Measurements from ENCODE around the gene KPTN. TPM values are rescaled to one million over a fixed set of nuclear protein-coding genes. Genes with fewer than 3 reads are reported as not detected.

Gene KPTN
- total RNA-seq, 1 donor from 2014 or later, result 2.1 TPM

- Histone ChIP-seq H3K9ac (ENCODE audit: low read depth in 1 of 3, low read length in 3 of 3) (peak overlapping the region in 2 of 3 donors; percentile 16 to 23), H3K4me1 (ENCODE audit: control insufficient read depth in 3 of 3, insufficient read depth in 3 of 3, low read length in 3 of 3) (peaks cover 15 to 20% (median 18%) of the 10 kb centered on the region in 3 donors), H3K27me3 (ENCODE audit: control insufficient read depth in 3 of 3, insufficient read depth in 3 of 3, low read length in 3 of 3) (peaks cover 45 to 95% (median 67%) of the 10 kb centered on the region in 3 donors)
Measured at GRCh38 chr19:47430041-47430802, 53.8 kb downstream of the KPTN start.

GRCh38 chr19:47429140-47429793 is 54.8 kb downstream of the KPTN start:
- Histone ChIP-seq H3K4me1 (ENCODE audit: control insufficient read depth in 3 of 3, insufficient read depth in 3 of 3, low read length in 3 of 3) (peaks cover 15 to 20% (median 18%) of the 10 kb centered on the region in 3 donors), H3K27ac (ENCODE audit: low read depth, low read length) (no peak overlapping the region), H3K27me3 (ENCODE audit: control insufficient read depth in 3 of 3, insufficient read depth in 3 of 3, low read length in 3 of 3) (peaks cover 49 to 91% (median 73%) of the 10 kb centered on the region in 3 donors)

More at GRCh38 chr19:47430041-47430802, 53.8 kb downstream of the KPTN start:
- H3K4me3 ChIP-seq (ENCODE audit: low read length in 3 of 3), result peak overlapping the region in 2 of 3 donors; percentile 41 to 49
- no peak overlapping the region for H3K27ac ChIP-seq (ENCODE audit: low read depth, low read length)
- no peaks in the 10 kb centered on the region for H3K9me3 ChIP-seq (ENCODE audit: control insufficient read depth in 3 of 3, low read length in 3 of 3)
- no peaks in the 10 kb centered on the region for H3K36me3 ChIP-seq (ENCODE audit: control insufficient read depth in 3 of 3, insufficient read depth in 3 of 3, low read length in 3 of 3)

GRCh38 chr19:47428177-47428894 is 55.7 kb downstream of the KPTN start:
- Histone ChIP-seq H3K27ac (ENCODE audit: low read depth, low read length) (no peak overlapping the region), H3K27me3 (ENCODE audit: control insufficient read depth in 3 of 3, insufficient read depth in 3 of 3, low read length in 3 of 3) (peaks cover 58 to 91% (median 71%) of the 10 kb centered on the region in 3 donors), H3K4me1 (ENCODE audit: control insufficient read depth in 3 of 3, insufficient read depth in 3 of 3, low read length in 3 of 3) (peaks cover 15 to 20% (median 18%) of the 10 kb centered on the region in 3 donors), H3K4me3 (ENCODE audit: low read length in 3 of 3) (peak overlapping the region in 1 of 3 donors; percentile 17), H3K9me3 (ENCODE audit: control insufficient read depth in 3 of 3, low read length in 3 of 3) (no peaks in the 10 kb centered on the region), H3K9ac (ENCODE audit: low read depth in 1 of 3, low read length in 3 of 3) (no peak overlapping the region), H3K36me3 (ENCODE audit: control insufficient read depth in 3 of 3, insufficient read depth in 3 of 3, low read length in 3 of 3) (no peaks in the 10 kb centered on the region)

More at GRCh38 chr19:47429140-47429793, 54.8 kb downstream of the KPTN start:
- no peaks in the 10 kb centered on the region for H3K9me3 ChIP-seq (ENCODE audit: control insufficient read depth in 3 of 3, low read length in 3 of 3)
- H3K4me3 ChIP-seq (ENCODE audit: low read length in 3 of 3), result no peak overlapping the region
- no peak overlapping the region for H3K9ac ChIP-seq (ENCODE audit: low read depth in 1 of 3, low read length in 3 of 3)
- H3K36me3 ChIP-seq (ENCODE audit: control insufficient read depth in 3 of 3, insufficient read depth in 3 of 3, low read length in 3 of 3), result no peaks in the 10 kb centered on the region

- peaks cover 15 to 20% (median 18%) of the 10 kb centered on the region in 3 donors for H3K4me1 ChIP-seq (ENCODE audit: control insufficient read depth in 3 of 3, insufficient read depth in 3 of 3, low read length in 3 of 3)
- H3K9ac ChIP-seq (ENCODE audit: low read depth in 1 of 3, low read length in 3 of 3), result no peak overlapping the region
- peaks cover 64 to 91% (median 72%) of the 10 kb centered on the region in 3 donors for H3K27me3 ChIP-seq (ENCODE audit: control insufficient read depth in 3 of 3, insufficient read depth in 3 of 3, low read length in 3 of 3)
- H3K27ac ChIP-seq (ENCODE audit: low read depth, low read length), result no peak overlapping the region
- H3K4me3 ChIP-seq (ENCODE audit: low read length in 3 of 3), result peak overlapping the region in 1 of 3 donors; percentile 17
- no peaks in the 10 kb centered on the region for H3K9me3 ChIP-seq (ENCODE audit: control insufficient read depth in 3 of 3, low read length in 3 of 3)
- no peaks in the 10 kb centered on the region for H3K36me3 ChIP-seq (ENCODE audit: control insufficient read depth in 3 of 3, insufficient read depth in 3 of 3, low read length in 3 of 3)
Measured at GRCh38 chr19:47427241-47428176, 56.5 kb downstream of the KPTN start.

Other genes starting within 250 kb of the KPTN start
- 4.2 TPM for gene CCDC9, start 227.7 kb downstream of the KPTN start, total RNA-seq
- gene INAFM1, start 209.3 kb downstream of the KPTN start, total RNA-seq, result 1.6 TPM
- gene C5AR1, start 174.4 kb downstream of the KPTN start, total RNA-seq, result 1.0 TPM
- gene C5AR2, start 152.0 kb downstream of the KPTN start, total RNA-seq, result 0.52 TPM
- gene DHX34, start 134.9 kb downstream of the KPTN start, total RNA-seq, result 7.8 TPM
- gene MEIS3, start 64.7 kb downstream of the KPTN start, total RNA-seq, result 9.4 TPM
- gene SLC8A2, start 12.3 kb downstream of the KPTN start, total RNA-seq, result under 0.01 TPM
- gene NAPA, start 30.8 kb upstream of the KPTN start, total RNA-seq, result 28.2 TPM
- not detected for gene ZNF541, start 88.9 kb upstream of the KPTN start, total RNA-seq
- gene BICRA, start 124.9 kb upstream of the KPTN start, total RNA-seq, result 3.7 TPM
- 63.2 TPM for gene EHD2, start 229.2 kb upstream of the KPTN start, total RNA-seq

Measured in skeletal muscle tissue (tissue), 4 donors.